ENCODE measurements around the gene ATP5PD. TPM values are rescaled to one million over a fixed set of nuclear protein-coding genes. Genes with fewer than 3 reads are reported as not detected.

The ATP5PD gene
- total and polyA plus RNA-seq, 2 of the 8 experiments (the other 6 are each of a cell fraction or from before 2014, with no cell fraction given): 335 to 407 TPM

DNA sequence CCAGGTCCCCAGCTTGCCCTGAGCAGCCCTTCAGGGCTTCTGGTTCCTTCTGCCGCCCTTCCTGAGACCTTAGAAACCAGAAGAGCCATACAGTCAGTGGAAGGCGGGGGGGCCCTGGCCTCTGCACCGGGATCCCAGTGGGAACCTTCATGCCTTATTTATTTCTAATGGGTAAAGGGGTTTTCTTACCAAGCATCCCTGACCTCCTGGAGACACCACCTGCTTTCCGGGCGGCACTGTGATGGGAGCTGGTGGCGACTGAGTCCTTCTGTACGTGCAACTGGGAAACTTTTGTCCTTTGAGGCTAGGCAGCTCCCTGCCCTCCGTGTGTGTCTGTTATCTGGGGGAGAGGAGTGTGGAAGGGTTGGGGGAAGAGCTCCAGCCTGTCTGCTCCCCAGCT lies 41.5 kb downstream of the ATP5PD start (continued):
- TF ChIP-seq, protein P1, sequence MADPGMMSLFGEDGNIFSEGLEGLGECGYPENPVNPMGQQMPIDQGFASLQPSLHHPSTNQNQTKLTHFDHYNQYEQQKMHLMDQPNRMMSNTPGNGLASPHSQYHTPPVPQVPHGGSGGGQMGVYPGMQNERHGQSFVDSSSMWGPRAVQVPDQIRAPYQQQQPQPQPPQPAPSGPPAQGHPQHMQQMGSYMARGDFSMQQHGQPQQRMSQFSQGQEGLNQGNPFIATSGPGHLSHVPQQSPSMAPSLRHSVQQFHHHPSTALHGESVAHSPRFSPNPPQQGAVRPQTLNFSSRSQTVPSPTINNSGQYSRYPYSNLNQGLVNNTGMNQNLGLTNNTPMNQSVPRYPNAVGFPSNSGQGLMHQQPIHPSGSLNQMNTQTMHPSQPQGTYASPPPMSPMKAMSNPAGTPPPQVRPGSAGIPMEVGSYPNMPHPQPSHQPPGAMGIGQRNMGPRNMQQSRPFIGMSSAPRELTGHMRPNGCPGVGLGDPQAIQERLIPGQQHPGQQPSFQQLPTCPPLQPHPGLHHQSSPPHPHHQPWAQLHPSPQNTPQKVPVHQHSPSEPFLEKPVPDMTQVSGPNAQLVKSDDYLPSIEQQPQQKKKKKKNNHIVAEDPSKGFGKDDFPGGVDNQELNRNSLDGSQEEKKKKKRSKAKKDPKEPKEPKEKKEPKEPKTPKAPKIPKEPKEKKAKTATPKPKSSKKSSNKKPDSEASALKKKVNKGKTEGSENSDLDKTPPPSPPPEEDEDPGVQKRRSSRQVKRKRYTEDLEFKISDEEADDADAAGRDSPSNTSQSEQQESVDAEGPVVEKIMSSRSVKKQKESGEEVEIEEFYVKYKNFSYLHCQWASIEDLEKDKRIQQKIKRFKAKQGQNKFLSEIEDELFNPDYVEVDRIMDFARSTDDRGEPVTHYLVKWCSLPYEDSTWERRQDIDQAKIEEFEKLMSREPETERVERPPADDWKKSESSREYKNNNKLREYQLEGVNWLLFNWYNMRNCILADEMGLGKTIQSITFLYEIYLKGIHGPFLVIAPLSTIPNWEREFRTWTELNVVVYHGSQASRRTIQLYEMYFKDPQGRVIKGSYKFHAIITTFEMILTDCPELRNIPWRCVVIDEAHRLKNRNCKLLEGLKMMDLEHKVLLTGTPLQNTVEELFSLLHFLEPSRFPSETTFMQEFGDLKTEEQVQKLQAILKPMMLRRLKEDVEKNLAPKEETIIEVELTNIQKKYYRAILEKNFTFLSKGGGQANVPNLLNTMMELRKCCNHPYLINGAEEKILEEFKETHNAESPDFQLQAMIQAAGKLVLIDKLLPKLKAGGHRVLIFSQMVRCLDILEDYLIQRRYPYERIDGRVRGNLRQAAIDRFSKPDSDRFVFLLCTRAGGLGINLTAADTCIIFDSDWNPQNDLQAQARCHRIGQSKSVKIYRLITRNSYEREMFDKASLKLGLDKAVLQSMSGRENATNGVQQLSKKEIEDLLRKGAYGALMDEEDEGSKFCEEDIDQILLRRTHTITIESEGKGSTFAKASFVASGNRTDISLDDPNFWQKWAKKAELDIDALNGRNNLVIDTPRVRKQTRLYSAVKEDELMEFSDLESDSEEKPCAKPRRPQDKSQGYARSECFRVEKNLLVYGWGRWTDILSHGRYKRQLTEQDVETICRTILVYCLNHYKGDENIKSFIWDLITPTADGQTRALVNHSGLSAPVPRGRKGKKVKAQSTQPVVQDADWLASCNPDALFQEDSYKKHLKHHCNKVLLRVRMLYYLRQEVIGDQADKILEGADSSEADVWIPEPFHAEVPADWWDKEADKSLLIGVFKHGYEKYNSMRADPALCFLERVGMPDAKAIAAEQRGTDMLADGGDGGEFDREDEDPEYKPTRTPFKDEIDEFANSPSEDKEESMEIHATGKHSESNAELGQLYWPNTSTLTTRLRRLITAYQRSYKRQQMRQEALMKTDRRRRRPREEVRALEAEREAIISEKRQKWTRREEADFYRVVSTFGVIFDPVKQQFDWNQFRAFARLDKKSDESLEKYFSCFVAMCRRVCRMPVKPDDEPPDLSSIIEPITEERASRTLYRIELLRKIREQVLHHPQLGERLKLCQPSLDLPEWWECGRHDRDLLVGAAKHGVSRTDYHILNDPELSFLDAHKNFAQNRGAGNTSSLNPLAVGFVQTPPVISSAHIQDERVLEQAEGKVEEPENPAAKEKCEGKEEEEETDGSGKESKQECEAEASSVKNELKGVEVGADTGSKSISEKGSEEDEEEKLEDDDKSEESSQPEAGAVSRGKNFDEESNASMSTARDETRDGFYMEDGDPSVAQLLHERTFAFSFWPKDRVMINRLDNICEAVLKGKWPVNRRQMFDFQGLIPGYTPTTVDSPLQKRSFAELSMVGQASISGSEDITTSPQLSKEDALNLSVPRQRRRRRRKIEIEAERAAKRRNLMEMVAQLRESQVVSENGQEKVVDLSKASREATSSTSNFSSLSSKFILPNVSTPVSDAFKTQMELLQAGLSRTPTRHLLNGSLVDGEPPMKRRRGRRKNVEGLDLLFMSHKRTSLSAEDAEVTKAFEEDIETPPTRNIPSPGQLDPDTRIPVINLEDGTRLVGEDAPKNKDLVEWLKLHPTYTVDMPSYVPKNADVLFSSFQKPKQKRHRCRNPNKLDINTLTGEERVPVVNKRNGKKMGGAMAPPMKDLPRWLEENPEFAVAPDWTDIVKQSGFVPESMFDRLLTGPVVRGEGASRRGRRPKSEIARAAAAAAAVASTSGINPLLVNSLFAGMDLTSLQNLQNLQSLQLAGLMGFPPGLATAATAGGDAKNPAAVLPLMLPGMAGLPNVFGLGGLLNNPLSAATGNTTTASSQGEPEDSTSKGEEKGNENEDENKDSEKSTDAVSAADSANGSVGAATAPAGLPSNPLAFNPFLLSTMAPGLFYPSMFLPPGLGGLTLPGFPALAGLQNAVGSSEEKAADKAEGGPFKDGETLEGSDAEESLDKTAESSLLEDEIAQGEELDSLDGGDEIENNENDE (IDR thresholded peaks at IDR 0.05; ENCODE audit: insufficient replicate concordance, low read length): no peak
- TF ChIP-seq SP2 (IDR thresholded peaks at IDR 0.05; ENCODE audit: low read length) (no peak), SUZ12 (IDR thresholded peaks at IDR 0.05; ENCODE audit: low read length) (no peak), RAD21 (IDR thresholded peaks at IDR 0.05 in 1 of 2, conservative IDR thresholded peaks at IDR 0.05 in 1 of 2; ENCODE audit: low read depth in 2 of 2, low read length in 2 of 2) (no peak), BRCA1 (IDR thresholded peaks at IDR 0.05; ENCODE audit: low read depth, low read length) (no peak), POLR2A (IDR thresholded peaks at IDR 0.05; ENCODE audit: control extremely low read depth in 1 of 2, low read depth in 2 of 2, low read length in 2 of 2) (no peak), TBP (IDR thresholded peaks at IDR 0.05; ENCODE audit: low read depth, low read length) (no peak), EGR1 (IDR thresholded peaks at IDR 0.05; ENCODE audit: borderline replicate concordance, low read depth, low read length) (no peak)
